ENCODE measurements around the gene VSIG2.

VSIG2 gene

GRCh38 chr11:124736736-124737135, 15.3 kb downstream of the VSIG2 start:
- Histone ChIP-seq H3K27me3 (ENCODE audit: insufficient read depth, poor library complexity, severe bottlenecking) (no peaks in the 10 kb centered on the region), H3K4me1 (ENCODE audit: insufficient read depth, poor library complexity, severe bottlenecking) (peaks cover 4% of the 10 kb centered on the region)

DNA sequence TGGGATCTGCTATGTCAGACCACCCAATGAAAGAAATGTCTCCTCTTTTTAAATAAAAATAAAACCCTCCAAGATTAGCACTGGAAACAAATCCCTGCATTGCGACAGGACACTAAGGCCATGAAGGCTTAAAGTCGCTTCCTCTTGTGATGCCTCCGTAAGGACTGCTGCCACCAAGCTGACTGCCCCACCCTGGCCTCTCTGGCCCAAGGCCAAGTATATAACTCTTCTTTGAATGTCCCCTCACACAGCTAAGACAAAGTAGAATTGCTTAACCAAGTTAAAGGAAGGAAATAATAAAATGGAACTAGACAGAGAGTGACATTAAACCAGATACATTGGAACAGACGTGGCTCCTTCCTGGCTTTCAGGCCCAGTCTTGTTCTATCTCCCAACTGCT, 19.8 kb downstream of the VSIG2 start:
- no peaks in the 10 kb centered on the region for H3K36me3 ChIP-seq (ENCODE audit: low read depth)
- no peak overlapping the region for H3K4me3 ChIP-seq (ENCODE audit: severe bottlenecking)
- no peaks in the 10 kb centered on the region for H3K4me1 ChIP-seq (ENCODE audit: insufficient read depth, poor library complexity, severe bottlenecking)
- no peak for ATAC-seq (ENCODE audit: low read depth)
- H3K9me3 ChIP-seq (ENCODE audit: severe bottlenecking), result no peaks in the 10 kb centered on the region
- H3K27ac ChIP-seq (ENCODE audit: poor library complexity, severe bottlenecking), result no peak overlapping the region
- no peak for DNase-seq (ENCODE audit: low spot score)
- H3K27me3 ChIP-seq (ENCODE audit: insufficient read depth, poor library complexity, severe bottlenecking), result no peaks in the 10 kb centered on the region
- TF ChIP-seq, protein P1, sequence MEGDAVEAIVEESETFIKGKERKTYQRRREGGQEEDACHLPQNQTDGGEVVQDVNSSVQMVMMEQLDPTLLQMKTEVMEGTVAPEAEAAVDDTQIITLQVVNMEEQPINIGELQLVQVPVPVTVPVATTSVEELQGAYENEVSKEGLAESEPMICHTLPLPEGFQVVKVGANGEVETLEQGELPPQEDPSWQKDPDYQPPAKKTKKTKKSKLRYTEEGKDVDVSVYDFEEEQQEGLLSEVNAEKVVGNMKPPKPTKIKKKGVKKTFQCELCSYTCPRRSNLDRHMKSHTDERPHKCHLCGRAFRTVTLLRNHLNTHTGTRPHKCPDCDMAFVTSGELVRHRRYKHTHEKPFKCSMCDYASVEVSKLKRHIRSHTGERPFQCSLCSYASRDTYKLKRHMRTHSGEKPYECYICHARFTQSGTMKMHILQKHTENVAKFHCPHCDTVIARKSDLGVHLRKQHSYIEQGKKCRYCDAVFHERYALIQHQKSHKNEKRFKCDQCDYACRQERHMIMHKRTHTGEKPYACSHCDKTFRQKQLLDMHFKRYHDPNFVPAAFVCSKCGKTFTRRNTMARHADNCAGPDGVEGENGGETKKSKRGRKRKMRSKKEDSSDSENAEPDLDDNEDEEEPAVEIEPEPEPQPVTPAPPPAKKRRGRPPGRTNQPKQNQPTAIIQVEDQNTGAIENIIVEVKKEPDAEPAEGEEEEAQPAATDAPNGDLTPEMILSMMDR (IDR thresholded peaks at IDR 0.05; ENCODE audit: poor library complexity, severe bottlenecking), result no peak

More at GRCh38 chr11:124736736-124737135, 15.3 kb downstream of the VSIG2 start:
- H3K4me3 ChIP-seq (ENCODE audit: severe bottlenecking), result no peak overlapping the region
- no peaks in the 10 kb centered on the region for H3K36me3 ChIP-seq (ENCODE audit: low read depth)
- TF ChIP-seq, protein P1 (IDR thresholded peaks at IDR 0.05; ENCODE audit: poor library complexity, severe bottlenecking), result no peak
- ATAC-seq (ENCODE audit: low read depth) (no peak), DNase-seq (ENCODE audit: low spot score) (no peak)
- H3K9me3 ChIP-seq (ENCODE audit: severe bottlenecking), result no peaks in the 10 kb centered on the region
- no peak overlapping the region for H3K27ac ChIP-seq (ENCODE audit: poor library complexity, severe bottlenecking)

- Histone ChIP-seq H3K4me1 (ENCODE audit: insufficient read depth, poor library complexity, severe bottlenecking) (peaks cover 11% of the 10 kb centered on the region), H3K27ac (ENCODE audit: poor library complexity, severe bottlenecking) (no peak overlapping the region)
These were observed 22.5 kb downstream of the VSIG2 start for GRCh38 chr11:124729571-124729970.

DNA sequence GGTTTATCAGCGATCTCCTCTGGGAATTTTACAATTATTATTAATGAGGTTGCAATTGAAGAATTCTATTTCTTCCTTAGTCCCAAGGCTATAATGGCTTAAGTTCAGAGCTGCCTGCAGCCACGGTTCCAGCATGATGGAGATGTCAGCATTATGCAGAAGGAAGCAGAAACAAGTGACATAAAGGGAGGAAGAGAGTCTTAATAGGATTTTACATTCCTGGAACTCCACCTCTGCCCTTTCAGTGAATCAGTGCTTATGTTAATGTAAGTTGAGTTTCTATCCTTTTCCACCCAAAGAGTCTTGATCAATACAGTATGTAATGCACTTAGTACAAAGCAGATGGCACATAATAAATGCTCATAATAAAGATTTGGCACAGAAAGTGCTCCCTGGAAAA, 23.9 kb downstream of the VSIG2 start:
- Histone ChIP-seq H3K9me3 (ENCODE audit: severe bottlenecking) (no peaks in the 10 kb centered on the region), H3K27me3 (ENCODE audit: insufficient read depth, poor library complexity, severe bottlenecking) (no peaks in the 10 kb centered on the region)
- TF ChIP-seq, protein P1 (IDR thresholded peaks at IDR 0.05; ENCODE audit: poor library complexity, severe bottlenecking), result no peak

More at GRCh38 chr11:124729571-124729970, 22.5 kb downstream of the VSIG2 start:
- H3K4me3 ChIP-seq (ENCODE audit: severe bottlenecking), result no peak overlapping the region
- H3K36me3 ChIP-seq (ENCODE audit: low read depth), result no peaks in the 10 kb centered on the region
- no peaks in the 10 kb centered on the region for H3K9me3 ChIP-seq (ENCODE audit: severe bottlenecking)
- TF ChIP-seq, protein P1 (IDR thresholded peaks at IDR 0.05; ENCODE audit: poor library complexity, severe bottlenecking), result no peak
- ATAC-seq (ENCODE audit: low read depth) (no peak), DNase-seq (ENCODE audit: low spot score) (no peak)
- H3K27me3 ChIP-seq (ENCODE audit: insufficient read depth, poor library complexity, severe bottlenecking), result no peaks in the 10 kb centered on the region

DNA sequence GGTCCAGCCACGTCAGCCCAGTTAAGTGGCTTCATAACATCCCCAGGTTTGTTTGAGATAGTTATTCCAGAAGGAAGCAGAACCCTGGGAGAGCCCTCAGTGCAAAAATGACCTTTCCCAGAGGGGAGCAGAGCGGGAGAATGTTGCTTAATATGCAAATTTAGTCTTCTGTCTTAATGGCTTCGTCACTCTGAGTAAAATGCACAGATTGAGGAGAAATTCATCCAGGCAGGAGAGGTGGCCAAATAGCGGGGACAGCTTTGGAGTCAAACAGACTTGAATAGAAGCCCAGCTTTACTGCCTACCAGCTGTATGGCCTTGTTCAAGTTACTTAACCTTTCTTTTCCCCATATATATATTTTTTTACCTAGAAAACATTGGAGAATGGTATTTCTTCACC, 24.6 kb downstream of the VSIG2 start:
- no peaks in the 10 kb centered on the region for H3K27me3 ChIP-seq (ENCODE audit: insufficient read depth, poor library complexity, severe bottlenecking)
- H3K4me1 ChIP-seq (ENCODE audit: insufficient read depth, poor library complexity, severe bottlenecking), result peaks cover 11% of the 10 kb centered on the region
- no peak for ATAC-seq (ENCODE audit: low read depth)
- H3K9me3 ChIP-seq (ENCODE audit: severe bottlenecking), result no peaks in the 10 kb centered on the region
- no peak for DNase-seq (ENCODE audit: low spot score)
- TF ChIP-seq, protein P1 (IDR thresholded peaks at IDR 0.05; ENCODE audit: poor library complexity, severe bottlenecking), result no peak
- H3K27ac ChIP-seq (ENCODE audit: poor library complexity, severe bottlenecking), result no peak overlapping the region
- H3K36me3 ChIP-seq (ENCODE audit: low read depth), result no peaks in the 10 kb centered on the region
- H3K4me3 ChIP-seq (ENCODE audit: severe bottlenecking), result no peak overlapping the region

More for the DNA sequence above, 23.9 kb downstream of the VSIG2 start:
- ATAC-seq (ENCODE audit: low read depth) (no peak), DNase-seq (ENCODE audit: low spot score) (no peak)
- peaks cover 11% of the 10 kb centered on the region for H3K4me1 ChIP-seq (ENCODE audit: insufficient read depth, poor library complexity, severe bottlenecking)
- no peak overlapping the region for H3K27ac ChIP-seq (ENCODE audit: poor library complexity, severe bottlenecking)
- no peaks in the 10 kb centered on the region for H3K36me3 ChIP-seq (ENCODE audit: low read depth)
- no peak overlapping the region for H3K4me3 ChIP-seq (ENCODE audit: severe bottlenecking)
